Vagina (tissue), 2 donors: Measurements from ENCODE around the gene TKFC.

ENCODE experiments used
- CTCF ChIP-seq, 3 experiments: fragments of 450-650 bp in 2 of 3; fragments of 200-600 bp in 1 of 3; sonication (generic) in 1 of 3; IDR thresholded peaks; one replicate each; pipeline ENCODE4 v1.5.1; 2017 to 2019; ENCODE audit warnings: antibody characterized with exemption in 3 of 3, mild to moderate bottlenecking in 2 of 3, moderate library complexity in 2 of 3
- POLR2A ChIP-seq, 2 donors: fragments of 450-650 bp; IDR thresholded peaks; one replicate each; pipeline ENCODE4 v1.6.1; 2017; ENCODE audit warnings: antibody characterized with exemption in 2 of 2, mild to moderate bottlenecking in 2 of 2, moderate library complexity in 2 of 2
- POLR2AphosphoS5 ChIP-seq, 2 donors: sonication (generic); formaldehyde crosslinking; IDR thresholded peaks; one replicate each; pipeline ENCODE4 v1.9.0; 2017; ENCODE audit warnings: antibody characterized with exemption in 2 of 2, mild to moderate bottlenecking in 2 of 2, low read depth in 1 of 2; ENCODE audit not compliant: insufficient read depth in 1 of 2

- TF ChIP-seq CTCF (IDR thresholded peaks at IDR 0.05) (no peak), POLR2AphosphoS5 (IDR thresholded peaks at IDR 0.05; ENCODE audit: insufficient read depth in 1 of 2, low read depth in 1 of 2) (no peak), POLR2A (IDR thresholded peaks at IDR 0.05) (no peak)
These were observed 3.2 kb upstream of the TKFC start for GRCh38 chr11:61329871-61330270.
